ENCODE results near the gene DUSP22. TPM values are rescaled to one million over a fixed set of nuclear protein-coding genes. Genes with fewer than 3 reads are reported as not detected.

The DUSP22 gene
- total RNA-seq, 1 donor from 2014 or later = 48.0 TPM

DNA sequence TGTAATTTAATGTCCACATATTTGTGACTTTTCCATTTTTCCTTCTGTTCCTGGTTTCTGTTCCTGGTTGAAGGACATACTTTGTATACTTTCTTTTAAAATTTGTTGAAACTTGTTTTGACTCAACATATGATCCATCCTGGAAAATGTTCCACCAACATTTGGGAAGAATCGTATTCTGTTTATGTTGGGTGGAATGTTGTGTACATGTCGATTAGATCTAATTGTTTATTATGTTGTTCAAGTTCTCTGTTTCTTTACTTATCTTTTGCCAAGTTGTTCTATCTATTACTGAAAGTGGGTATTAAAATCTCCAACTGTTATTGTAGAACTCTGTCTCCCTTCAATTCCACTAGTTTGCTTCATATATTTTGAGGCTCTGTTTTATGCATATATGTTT is 27.7 kb upstream of the DUSP22 start:
- Histone ChIP-seq H3K4me1 (no peaks in the 10 kb centered on the region), H3K4me3 (no peak overlapping the region), H3K9me3 (replicated peaks) (no peaks in the 10 kb centered on the region), H3K27ac (replicated peaks) (no peak overlapping the region), H3K36me3 (no peaks in the 10 kb centered on the region), H3K27me3 (ENCODE audit: low read depth) (no peaks in the 10 kb centered on the region)
- no peak for DNase-seq
- intact Hi-C loops (cut with micrococcal nuclease) = no loop called here
- TF ChIP-seq, protein P1, sequence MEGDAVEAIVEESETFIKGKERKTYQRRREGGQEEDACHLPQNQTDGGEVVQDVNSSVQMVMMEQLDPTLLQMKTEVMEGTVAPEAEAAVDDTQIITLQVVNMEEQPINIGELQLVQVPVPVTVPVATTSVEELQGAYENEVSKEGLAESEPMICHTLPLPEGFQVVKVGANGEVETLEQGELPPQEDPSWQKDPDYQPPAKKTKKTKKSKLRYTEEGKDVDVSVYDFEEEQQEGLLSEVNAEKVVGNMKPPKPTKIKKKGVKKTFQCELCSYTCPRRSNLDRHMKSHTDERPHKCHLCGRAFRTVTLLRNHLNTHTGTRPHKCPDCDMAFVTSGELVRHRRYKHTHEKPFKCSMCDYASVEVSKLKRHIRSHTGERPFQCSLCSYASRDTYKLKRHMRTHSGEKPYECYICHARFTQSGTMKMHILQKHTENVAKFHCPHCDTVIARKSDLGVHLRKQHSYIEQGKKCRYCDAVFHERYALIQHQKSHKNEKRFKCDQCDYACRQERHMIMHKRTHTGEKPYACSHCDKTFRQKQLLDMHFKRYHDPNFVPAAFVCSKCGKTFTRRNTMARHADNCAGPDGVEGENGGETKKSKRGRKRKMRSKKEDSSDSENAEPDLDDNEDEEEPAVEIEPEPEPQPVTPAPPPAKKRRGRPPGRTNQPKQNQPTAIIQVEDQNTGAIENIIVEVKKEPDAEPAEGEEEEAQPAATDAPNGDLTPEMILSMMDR (IDR thresholded peaks at IDR 0.05; ENCODE audit: borderline replicate concordance) = no peak

DNA sequence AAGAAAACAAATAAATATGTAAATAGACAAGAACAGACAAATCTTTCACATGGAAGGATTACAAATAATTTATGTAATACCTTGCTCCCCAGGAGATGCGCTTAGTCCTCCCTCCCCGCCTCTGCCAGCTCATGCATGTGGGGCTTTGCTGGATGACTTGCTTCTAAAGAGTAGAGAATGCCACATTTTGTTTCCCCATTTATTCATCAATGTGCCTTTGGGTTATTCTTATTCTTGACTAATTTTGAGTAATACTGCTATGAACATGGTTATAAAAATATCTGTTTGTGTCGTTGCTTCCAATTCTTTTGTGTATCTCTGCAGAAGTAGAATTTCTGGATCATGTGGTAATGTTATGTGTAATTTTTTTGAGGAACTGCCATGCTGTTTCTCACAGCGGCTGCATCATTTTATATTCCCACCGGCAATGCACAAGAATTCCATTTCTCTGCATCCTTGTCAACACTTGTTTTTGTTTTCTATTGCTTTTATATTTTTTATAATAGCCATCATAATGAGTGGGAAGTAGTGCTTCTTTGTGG is 23.8 kb upstream of the DUSP22 start:
- TF ChIP-seq, protein P1 (IDR thresholded peaks at IDR 0.05; ENCODE audit: borderline replicate concordance) = no peak
- Histone ChIP-seq H3K4me3 (no peak overlapping the region), H3K27ac (replicated peaks) (no peak overlapping the region), H3K27me3 (ENCODE audit: low read depth) (no peaks in the 10 kb centered on the region), H3K4me1 (no peaks in the 10 kb centered on the region), H3K9me3 (replicated peaks) (no peaks in the 10 kb centered on the region), H3K36me3 (no peaks in the 10 kb centered on the region)
- no peak for DNase-seq
- intact Hi-C loops (cut with micrococcal nuclease) = no loop called here

DNA sequence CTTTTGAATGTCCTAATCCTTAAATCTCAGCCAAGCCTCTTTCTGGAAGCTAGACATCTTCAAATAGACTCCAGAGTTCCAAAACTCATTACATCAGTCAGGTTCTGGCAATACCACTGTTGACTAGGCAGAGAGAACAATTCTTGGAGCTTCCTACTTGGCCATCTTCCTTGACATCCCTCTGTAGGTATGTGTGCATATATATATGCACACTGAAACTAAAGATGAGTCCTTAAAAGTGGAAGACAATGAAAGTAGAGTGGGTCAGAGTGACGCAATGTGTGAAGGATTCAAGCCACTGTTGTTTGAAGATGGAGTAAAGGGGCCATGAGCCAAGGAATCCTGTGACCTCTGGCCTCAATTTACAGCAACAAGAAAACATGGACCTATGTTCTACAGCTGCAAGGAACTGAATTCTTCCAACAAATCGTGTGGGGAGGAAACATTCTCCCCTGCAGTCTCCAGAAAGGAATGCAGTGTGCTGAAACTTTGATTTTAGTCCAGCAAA is 18.7 kb upstream of the DUSP22 start:
- Histone ChIP-seq H3K27ac (replicated peaks) (no peak overlapping the region), H3K36me3 (no peaks in the 10 kb centered on the region), H3K4me3 (no peak overlapping the region), H3K4me1 (no peaks in the 10 kb centered on the region), H3K27me3 (ENCODE audit: low read depth) (peaks cover 8% of the 10 kb centered on the region), H3K9me3 (replicated peaks) (no peaks in the 10 kb centered on the region)
- TF ChIP-seq, protein P1 (IDR thresholded peaks at IDR 0.05; ENCODE audit: borderline replicate concordance) = no peak
- intact Hi-C loops (cut with micrococcal nuclease) = no loop called here
- no peak for DNase-seq

DNA sequence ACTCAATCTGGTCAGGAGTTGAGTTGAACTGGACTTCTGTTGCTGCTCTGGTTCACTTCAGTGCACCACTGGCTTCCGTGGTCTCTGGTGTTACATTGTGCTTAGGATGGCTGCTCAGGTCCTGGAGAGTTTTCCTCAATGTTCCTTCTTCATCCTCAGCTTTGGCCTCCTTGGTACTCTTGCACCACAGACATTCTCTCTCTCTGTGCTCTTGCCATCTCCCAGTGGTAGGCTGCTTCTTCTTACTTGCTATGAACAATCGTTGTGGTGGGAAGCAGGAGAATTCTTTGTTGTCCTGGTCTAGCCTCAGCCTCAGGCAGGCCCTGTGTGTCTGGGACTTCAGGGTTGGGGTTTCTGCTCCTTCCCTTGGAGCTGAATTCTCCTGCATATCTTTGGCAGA is 14.5 kb upstream of the DUSP22 start:
- Histone ChIP-seq H3K4me3 (no peak overlapping the region), H3K36me3 (no peaks in the 10 kb centered on the region), H3K4me1 (no peaks in the 10 kb centered on the region), H3K27ac (replicated peaks) (no peak overlapping the region), H3K27me3 (ENCODE audit: low read depth) (peaks cover 17% of the 10 kb centered on the region), H3K9me3 (replicated peaks) (no peaks in the 10 kb centered on the region)
- TF ChIP-seq, protein P1 (IDR thresholded peaks at IDR 0.05; ENCODE audit: borderline replicate concordance) = no peak
- intact Hi-C loops (cut with micrococcal nuclease) = no loop called here
- no peak for DNase-seq

DNA sequence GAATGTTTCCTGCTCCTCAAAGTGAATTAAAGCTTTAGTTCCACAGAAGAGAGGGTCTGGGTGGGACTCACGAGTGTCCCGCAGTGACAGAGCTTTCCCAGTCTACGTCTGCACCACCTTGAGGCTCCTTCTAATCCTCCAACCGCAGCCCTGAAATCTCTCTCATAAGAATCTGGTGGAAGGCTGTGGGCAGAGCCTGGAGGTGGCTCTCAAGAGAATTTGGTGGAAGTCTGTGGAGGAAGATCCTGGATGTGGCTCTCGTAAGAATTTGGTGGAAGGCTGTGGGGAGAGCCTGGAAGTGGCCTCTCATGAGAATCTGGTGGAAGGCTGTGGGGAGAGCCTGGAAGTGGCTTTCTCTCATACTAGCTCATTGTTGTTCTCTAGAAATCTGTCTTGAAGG is 13.8 kb upstream of the DUSP22 start:
- no peaks in the 10 kb centered on the region for H3K36me3 ChIP-seq
- H3K4me1 ChIP-seq = no peaks in the 10 kb centered on the region
- H3K27ac ChIP-seq (replicated peaks) = no peak overlapping the region
- H3K9me3 ChIP-seq (replicated peaks) = no peaks in the 10 kb centered on the region
- intact Hi-C loops (cut with micrococcal nuclease) = no loop called here
- no peak overlapping the region for H3K4me3 ChIP-seq
- TF ChIP-seq, protein P1 (IDR thresholded peaks at IDR 0.05; ENCODE audit: borderline replicate concordance) = no peak
- DNase-seq = no peak
- H3K27me3 ChIP-seq (ENCODE audit: low read depth) = peaks cover 24% of the 10 kb centered on the region
